8988T (cell line): Measurements from ENCODE around the gene GALNT11.

Experiments used
- DNase-seq: peaks from one replicate; pipeline ENCODE4 v3.0.0; 2011

GALNT11 gene

GRCh38 chr7:152122540-152122939 is 97.1 kb downstream of the GALNT11 start:
- no peak for DNase-seq

DNA sequence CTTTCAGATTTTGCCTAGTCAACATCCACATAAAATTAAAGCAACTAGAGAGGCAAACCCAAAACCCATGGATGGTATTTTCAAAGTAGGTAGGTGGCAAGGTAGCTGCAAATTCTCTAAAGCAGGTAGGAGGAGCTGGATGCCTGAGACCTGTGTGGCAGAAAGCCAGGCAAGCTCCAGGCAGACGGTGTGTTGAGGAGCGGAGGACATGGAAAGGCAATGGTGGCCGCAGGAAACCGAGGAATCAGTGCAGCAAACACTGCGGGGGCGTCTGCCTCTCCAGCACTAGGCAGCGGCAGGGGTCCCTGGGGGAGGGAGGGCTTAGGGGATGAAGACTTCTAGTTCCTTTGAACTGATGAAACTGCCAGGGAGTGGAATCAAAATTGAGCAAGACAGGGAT is 101.3 kb downstream of the GALNT11 start:
- DNase-seq: no peak

GRCh38 chr7:152127229-152127628 is 101.8 kb downstream of the GALNT11 start:
- DNase-seq: no peak

DNA sequence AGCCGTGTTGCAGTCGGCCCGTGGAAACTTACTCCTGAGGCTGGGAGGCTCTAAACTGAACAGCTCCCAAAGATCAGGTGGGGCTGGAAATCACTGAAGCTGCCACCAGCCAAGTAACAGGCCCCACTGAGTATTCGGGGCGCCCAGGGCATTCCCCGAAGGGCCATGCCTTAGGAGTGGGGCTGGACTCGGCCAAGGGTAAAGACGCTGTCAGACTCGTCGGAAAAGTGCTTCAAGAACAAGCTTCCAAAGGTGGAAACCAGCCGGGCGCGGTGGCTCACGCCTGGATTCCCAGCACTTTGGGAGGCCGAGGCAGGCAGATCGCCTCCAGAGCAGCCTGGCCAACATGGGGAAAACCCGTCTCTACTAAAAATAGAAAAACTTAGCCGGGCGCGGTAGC is 102.8 kb downstream of the GALNT11 start:
- no peak for DNase-seq

- no peak for DNase-seq
These were observed 103.4 kb downstream of the GALNT11 start for GRCh38 chr7:152128741-152129461.

- DNase-seq: no peak
These were observed 104.2 kb downstream of the GALNT11 start for GRCh38 chr7:152129682-152130081.

DNA sequence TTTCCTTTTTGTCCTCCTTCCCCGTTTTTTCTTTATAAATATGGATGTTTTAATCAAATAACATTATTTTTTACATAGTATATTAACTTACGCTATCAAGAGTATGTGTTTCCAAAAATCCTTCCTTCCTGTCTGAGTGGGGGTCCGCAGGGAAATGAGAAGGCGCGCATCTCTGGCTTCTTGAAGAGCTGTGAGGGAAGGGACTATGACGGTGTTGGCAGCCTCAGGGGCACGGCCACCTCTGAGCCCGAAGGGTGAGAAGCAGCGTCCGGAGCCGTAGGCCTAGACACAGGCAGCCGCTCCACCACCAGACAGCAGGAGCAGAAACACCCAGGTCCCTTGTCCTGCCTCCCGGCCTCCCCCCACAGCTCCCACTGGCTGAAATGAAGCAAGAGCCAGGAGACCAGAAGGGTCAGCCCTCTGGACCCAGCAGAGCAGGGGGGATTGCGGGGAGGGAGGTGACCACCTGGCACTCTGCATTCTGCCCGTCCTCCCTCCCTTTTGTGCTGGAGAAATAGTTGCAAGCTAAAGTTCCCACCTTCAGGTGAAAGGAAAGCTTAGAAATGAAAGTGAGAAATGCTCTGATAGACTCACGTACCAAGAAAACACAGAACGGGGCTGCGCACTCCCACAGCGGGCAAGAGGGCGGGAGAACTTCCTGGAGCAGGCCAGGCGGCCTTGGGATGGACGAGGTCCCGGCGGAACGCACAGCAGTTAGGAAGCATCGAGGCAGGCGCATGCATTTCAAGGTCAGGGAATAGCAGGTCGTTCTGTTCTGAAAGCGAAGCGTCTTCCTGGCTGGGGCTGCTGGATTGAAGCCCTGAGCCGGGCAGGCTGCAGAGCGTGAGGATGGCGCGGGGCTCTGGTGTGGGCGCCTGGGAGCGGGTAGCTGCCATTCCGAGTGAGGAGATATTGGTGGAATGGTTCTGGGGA is 105.5 kb downstream of the GALNT11 start:
- DNase-seq: no peak

- no peak for DNase-seq
These were observed 106.6 kb downstream of the GALNT11 start for GRCh38 chr7:152131981-152132494.

GRCh38 chr7:152132812-152133211 is 107.3 kb downstream of the GALNT11 start:
- no peak for DNase-seq

DNA sequence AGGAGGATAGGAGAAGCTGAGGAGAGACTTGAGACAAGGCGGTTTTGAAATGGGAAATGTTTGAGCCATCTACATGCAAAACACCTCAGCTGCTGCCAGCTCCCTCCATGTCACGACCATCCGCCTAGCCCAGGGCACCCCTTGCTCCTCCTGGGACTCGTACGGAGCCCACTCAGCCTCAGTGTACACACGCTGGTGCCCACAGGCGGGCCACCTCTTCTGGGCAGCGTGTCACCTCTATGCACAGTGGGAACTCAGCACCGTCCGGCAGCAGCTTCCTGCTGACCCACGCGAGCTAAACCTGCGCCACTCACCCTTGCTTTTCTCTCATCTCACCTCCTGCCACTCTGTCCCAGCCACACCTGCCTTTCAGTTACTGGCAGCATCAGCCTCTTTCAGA is 108.3 kb downstream of the GALNT11 start:
- DNase-seq: no peak

GRCh38 chr7:152136686-152137085 is 111.2 kb downstream of the GALNT11 start:
- DNase-seq: no peak

DNA sequence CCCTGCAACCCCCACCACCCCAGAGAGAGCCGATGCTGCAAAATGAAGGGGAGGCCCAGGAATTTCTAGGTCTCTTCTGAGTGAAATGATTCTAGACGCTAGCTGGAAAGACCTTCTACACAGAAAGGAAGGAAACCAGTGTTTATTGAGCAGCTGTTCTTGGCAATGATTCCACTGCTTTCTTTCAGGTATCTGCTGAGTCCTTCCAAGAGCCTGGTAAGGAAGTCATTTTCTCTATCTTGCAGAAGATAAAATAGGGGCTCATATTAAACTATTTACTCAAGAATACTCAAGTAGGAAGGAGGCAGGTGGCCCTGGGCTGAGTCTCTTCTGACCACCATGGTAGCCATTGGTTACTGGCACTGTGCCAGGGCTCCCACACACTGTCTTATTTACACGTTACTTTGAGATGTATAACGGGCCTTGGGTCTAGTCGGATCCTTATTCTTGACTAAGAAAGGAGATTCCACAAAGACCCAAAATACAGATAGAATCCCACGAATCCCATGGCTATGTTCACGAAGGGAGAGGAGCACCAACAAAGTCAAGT is 112.1 kb downstream of the GALNT11 start:
- no peak for DNase-seq

- no peak for DNase-seq
These were observed 114.6 kb downstream of the GALNT11 start for GRCh38 chr7:152140067-152140466.

DNA sequence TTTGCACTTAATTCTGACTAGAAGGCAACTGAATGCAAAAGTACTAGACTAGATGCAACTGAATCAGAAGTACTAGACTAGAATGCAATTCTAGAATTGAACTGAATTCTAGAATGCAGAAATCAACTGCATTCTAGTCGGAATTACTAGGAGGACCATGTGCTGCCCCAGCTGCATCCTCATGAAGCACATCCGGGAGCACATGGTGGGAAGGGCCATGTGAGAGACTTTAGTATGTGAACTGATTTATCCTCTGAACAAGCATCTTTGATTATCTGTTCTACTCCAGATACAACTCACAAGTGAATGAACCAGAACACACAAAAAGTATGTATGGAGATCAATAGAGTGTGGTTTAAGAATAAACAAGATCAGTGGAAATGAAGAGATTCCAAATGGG is 115.1 kb downstream of the GALNT11 start:
- no peak for DNase-seq

- DNase-seq: no peak
These were observed 117.6 kb downstream of the GALNT11 start for GRCh38 chr7:152142976-152143595.

DNA sequence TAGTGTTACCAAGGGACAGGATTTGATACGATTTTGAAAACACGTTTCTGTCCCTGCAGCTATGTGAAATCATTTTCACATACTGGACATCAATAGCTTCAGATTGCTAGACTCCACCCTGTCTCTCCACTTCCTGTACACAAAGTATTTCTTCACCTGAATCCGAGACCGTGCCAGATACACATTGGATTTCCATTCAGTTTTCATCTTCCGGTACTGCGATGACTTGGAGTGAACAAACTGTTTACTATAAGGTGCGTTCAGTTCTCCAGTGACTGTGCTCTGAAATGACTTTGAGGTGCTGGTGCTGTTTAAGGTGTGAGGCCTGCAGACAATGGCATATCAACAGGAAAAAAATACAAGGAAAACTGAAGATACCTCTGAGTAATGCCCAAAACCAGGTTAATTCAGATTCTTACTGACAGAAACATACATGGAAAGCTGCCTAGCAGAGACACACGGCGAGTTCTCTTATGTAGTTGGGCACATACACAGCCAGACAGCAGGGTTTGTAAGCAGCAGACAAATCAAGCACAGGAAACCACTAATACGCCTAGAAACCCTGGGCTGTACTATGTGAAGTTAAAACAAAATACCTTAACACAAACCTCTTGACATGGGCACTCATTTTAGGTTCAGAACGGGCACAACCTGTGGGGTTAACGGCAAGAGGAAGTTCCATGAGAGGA is 119.2 kb downstream of the GALNT11 start:
- no peak for DNase-seq

- no peak for DNase-seq
These were observed 120.5 kb downstream of the GALNT11 start for GRCh38 chr7:152145853-152146466.

GRCh38 chr7:152148706-152149105 is 123.2 kb downstream of the GALNT11 start:
- no peak for DNase-seq

DNA sequence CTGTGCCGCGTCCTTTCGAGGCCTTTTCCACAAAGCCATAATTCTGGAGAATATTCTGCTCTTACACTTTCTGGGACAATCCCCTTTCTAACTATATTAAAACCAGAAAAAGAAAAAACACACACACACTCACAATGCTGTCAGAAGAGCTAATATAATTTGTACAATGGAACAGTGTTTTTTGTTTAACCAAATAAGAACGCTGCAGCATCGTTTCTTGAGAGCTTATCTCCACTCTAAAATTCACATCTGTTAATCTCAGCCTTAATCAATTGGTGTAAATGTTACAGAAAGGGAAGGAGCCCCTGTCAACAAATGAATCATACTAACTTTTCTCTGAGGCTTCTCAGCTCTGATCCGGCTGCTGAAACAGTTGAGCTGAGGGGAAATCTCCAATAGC is 123.9 kb downstream of the GALNT11 start:
- no peak for DNase-seq

- DNase-seq: no peak
These were observed 126.8 kb downstream of the GALNT11 start for GRCh38 chr7:152152267-152152666.

- DNase-seq: no peak
These were observed 133.5 kb downstream of the GALNT11 start for GRCh38 chr7:152158801-152159587.
